Lower lobe of right lung (tissue), 2 donors: ENCODE data around the gene RPS25. TPM values are rescaled to one million over a fixed set of nuclear protein-coding genes. Genes with fewer than 3 reads are reported as not detected.
"Not testable (repeated sequence)": the region's sequence is repeated elsewhere in the genome, so short reads cannot be mapped to it uniquely, and the experiment has no call there.

Experiments used
- ATAC-seq, 2 donors: fragments of 200-7000 bp; cut with Tn5 transposase; one replicate each; pipeline ENCODE4 v1.9.1; 2020 to 2022; ENCODE audit warnings: mild to moderate bottlenecking in 2 of 2, moderate library complexity in 2 of 2
- DNase-seq: peaks from one replicate; pipeline ENCODE4 v3.0.0-alpha.2; 2020
- H3K27ac ChIP-seq: fragments of 200-600 bp; one replicate; pipeline ENCODE4 v1.8.0; 2022
- H3K27me3 ChIP-seq: fragments of 200-600 bp; one replicate; pipeline ENCODE4 v1.8.0; 2022; ENCODE audit warnings: low read depth
- H3K36me3 ChIP-seq: fragments of 200-600 bp; one replicate; pipeline ENCODE4 v1.8.0; 2022; ENCODE audit warnings: mild to moderate bottlenecking
- H3K4me1 ChIP-seq: fragments of 200-600 bp; one replicate; pipeline ENCODE4 v1.8.0; 2022
- H3K4me3 ChIP-seq: fragments of 200-600 bp; one replicate; pipeline ENCODE4 v1.8.0; 2022; ENCODE audit warnings: mild to moderate bottlenecking
- H3K9me3 ChIP-seq: fragments of 200-600 bp; one replicate; pipeline ENCODE4 v1.8.0; 2022
- CTCF ChIP-seq: fragments of 200-600 bp; IDR thresholded peaks from one replicate; pipeline ENCODE4 v1.8.0; 2022; ENCODE audit warnings: antibody characterized with exemption, mild to moderate bottlenecking
- intact Hi-C: fragments of 100-400 bp; cut with DNase I; formaldehyde crosslinking; loops from one replicate; pipeline ENCODE4 v1.11.0; 2022
- total RNA-seq: library from RNA; stranded (reverse); fragmentation: NEBNext Ultra II Directional; extraction: Animal tissue kit (Norgen Biotek cat#: 25700); gene quantifications from one replicate; pipeline ENCODE4 v1.2.1, GENCODE V29; 2021
- donor health status: DM: no; HTN: yes; CAD: no; lungs with severe emphysema.

Gene RPS25
- total RNA-seq, 1 donor from 2014 or later, result 878 TPM

- peaks cover 64% of the 10 kb centered on the region for H3K36me3 ChIP-seq
- no peaks in the 10 kb centered on the region for H3K27me3 ChIP-seq
- H3K27ac ChIP-seq, result peak overlapping the region; percentile 42
- TF ChIP-seq CTCF, result no peak
- H3K4me3 ChIP-seq, result peak overlapping the region; percentile 9
- H3K4me1 ChIP-seq, result peaks cover 50% of the 10 kb centered on the region
- intact Hi-C loops, result no loop called here
- ATAC-seq (no peak), DNase-seq (no peak)
- no peaks in the 10 kb centered on the region for H3K9me3 ChIP-seq
These were observed 6.9 kb upstream of the RPS25 start for GRCh38 chr11:119025099-119025473.

- peak overlapping the region; percentile 42 for H3K27ac ChIP-seq
- no peaks in the 10 kb centered on the region for H3K9me3 ChIP-seq
- ATAC-seq (no peak), DNase-seq (no peak)
- peak overlapping the region; percentile 9 for H3K4me3 ChIP-seq
- intact Hi-C loops, result no loop called here
- H3K36me3 ChIP-seq, result peaks cover 64% of the 10 kb centered on the region
- no peaks in the 10 kb centered on the region for H3K27me3 ChIP-seq
- H3K4me1 ChIP-seq, result peaks cover 50% of the 10 kb centered on the region
- no peak for TF ChIP-seq CTCF
These were observed 6.4 kb upstream of the RPS25 start for GRCh38 chr11:119024430-119025098.

- Histone ChIP-seq H3K4me1 (peaks cover 47% of the 10 kb centered on the region), H3K27ac (no peak overlapping the region), H3K9me3 (no peaks in the 10 kb centered on the region), H3K36me3 (peaks cover 64% of the 10 kb centered on the region), H3K27me3 (no peaks in the 10 kb centered on the region), H3K4me3 (no peak overlapping the region)
- TF ChIP-seq CTCF, result no peak
- ATAC-seq (no peak), DNase-seq (no peak)
- intact Hi-C loops, result no loop called here
These were observed 5.6 kb upstream of the RPS25 start for GRCh38 chr11:119023741-119024140.

- no peak for ATAC-seq
- Histone ChIP-seq H3K36me3 (peaks cover 62% of the 10 kb centered on the region), H3K4me1 (peaks cover 55% of the 10 kb centered on the region)
These were observed 3.5 kb upstream of the RPS25 start for GRCh38 chr11:119021631-119022030.

GRCh38 chr11:119019996-119020395 lies 1.9 kb upstream of the RPS25 start:
- H3K27me3 ChIP-seq, result no peaks in the 10 kb centered on the region
- H3K4me1 ChIP-seq, result peaks cover 60% of the 10 kb centered on the region
- TF ChIP-seq CTCF, result no peak
- intact Hi-C loops, result no loop called here
- peaks cover 65% of the 10 kb centered on the region for H3K36me3 ChIP-seq
- ATAC-seq, result no peak
- H3K4me3 ChIP-seq, result peak overlapping the region; percentile 93
- H3K9me3 ChIP-seq, result no peaks in the 10 kb centered on the region
- no peak for DNase-seq
- no peak overlapping the region for H3K27ac ChIP-seq

More at GRCh38 chr11:119021631-119022030, 3.5 kb upstream of the RPS25 start:
- H3K4me3 ChIP-seq, result no peak overlapping the region
- no peaks in the 10 kb centered on the region for H3K9me3 ChIP-seq
- DNase-seq, result no peak
- intact Hi-C loops, result no loop called here
- no peak overlapping the region for H3K27ac ChIP-seq
- H3K27me3 ChIP-seq, result no peaks in the 10 kb centered on the region
- TF ChIP-seq CTCF, result no peak

GRCh38 chr11:119017377-119017776 lies 766 bp downstream of the RPS25 start:
- H3K9me3 ChIP-seq, ATAC-seq, intact Hi-C loops, H3K27me3 ChIP-seq, DNase-seq: not testable (repeated sequence)
- H3K4me3 ChIP-seq, result peak overlapping the region; percentile 93
- H3K36me3 ChIP-seq, result peaks cover 64% of the 10 kb centered on the region
- peak overlapping the region; percentile 96 for H3K27ac ChIP-seq
- H3K4me1 ChIP-seq, result peaks cover 48% of the 10 kb centered on the region
